Stimulated activated CD4-positive, alpha-beta T cell treated with anti-CD3 and anti-CD28 coated beads, TNF-alpha, amount 100 ng/mL, for 1 hour (primary cell): ENCODE data around the gene ADH7.

Source experiments
- DNase-seq, 3 donors: peaks; one replicate each; pipeline ENCODE4 v3.0.0-alpha.2; 2020; ENCODE audit warnings: low read depth in 3 of 3, low spot score in 1 of 3

Gene ADH7

GRCh38 chr4:99435154-99435553, at the start of gene ADH7:
ADH7 (minus strand) TSS chr4:99435342; CDS start chr4:99435233, 109 bp downstream.
- DNase-seq = no peak

GRCh38 chr4:99483636-99484035, 48.5 kb upstream of the ADH7 start:
- DNase-seq = no peak

- DNase-seq = no peak
Observed at GRCh38 chr4:99473131-99473530, 38.0 kb upstream of the ADH7 start.

- DNase-seq = no peak
Observed at GRCh38 chr4:99471896-99472295, 36.8 kb upstream of the ADH7 start.

GRCh38 chr4:99471349-99471748, 36.2 kb upstream of the ADH7 start:
- DNase-seq = no peak

GRCh38 chr4:99468889-99469288, 33.7 kb upstream of the ADH7 start:
- no peak for DNase-seq

- no peak for DNase-seq
Observed at GRCh38 chr4:99467887-99468286, 32.7 kb upstream of the ADH7 start.

- no peak for DNase-seq
Observed at GRCh38 chr4:99463566-99463965, 28.4 kb upstream of the ADH7 start.

GRCh38 chr4:99462875-99463464, 27.8 kb upstream of the ADH7 start:
- DNase-seq = peak; percentile 2 to 7 (median 7)

- DNase-seq = no peak
Observed at GRCh38 chr4:99461623-99462401, 26.7 kb upstream of the ADH7 start.

- no peak for DNase-seq
Observed at GRCh38 chr4:99459546-99460042, 24.5 kb upstream of the ADH7 start.

GRCh38 chr4:99458911-99459447, 23.8 kb upstream of the ADH7 start:
- DNase-seq = no peak

- no peak for DNase-seq
Observed at GRCh38 chr4:99457676-99458075, 22.5 kb upstream of the ADH7 start.

- no peak for DNase-seq
Observed at GRCh38 chr4:99457270-99457669, 22.1 kb upstream of the ADH7 start.

- no peak for DNase-seq
Observed at GRCh38 chr4:99447513-99447912, 12.4 kb upstream of the ADH7 start.

- DNase-seq = no peak
Observed at GRCh38 chr4:99447079-99447478, 11.9 kb upstream of the ADH7 start.

GRCh38 chr4:99438405-99438780, 3.3 kb upstream of the ADH7 start:
- no peak for DNase-seq

GRCh38 chr4:99437723-99438404, 2.7 kb upstream of the ADH7 start:
- no peak for DNase-seq

GRCh38 chr4:99436976-99437722, 2.0 kb upstream of the ADH7 start:
- DNase-seq = no peak

- DNase-seq = no peak
Observed at GRCh38 chr4:99436462-99436861, 1.3 kb upstream of the ADH7 start.

GRCh38 chr4:99430106-99430505, 5.0 kb downstream of the ADH7 start:
- no peak for DNase-seq
